GM18508 (cell line): ENCODE results near the gene HNF1A.
"Not testable (repeated sequence)": the region's sequence is repeated elsewhere in the genome, so short reads cannot be mapped to it uniquely, and the experiment has no call there.

ENCODE experiments used
- ATAC-seq: cut with Tn5 transposase; IDR thresholded peaks from one replicate; pipeline ENCODE4 v1.9.1; 2021; ENCODE audit warnings: moderate number of reproducible peaks; ENCODE audit not compliant: insufficient read depth, unreplicated experiment

HNF1A gene

DNA sequence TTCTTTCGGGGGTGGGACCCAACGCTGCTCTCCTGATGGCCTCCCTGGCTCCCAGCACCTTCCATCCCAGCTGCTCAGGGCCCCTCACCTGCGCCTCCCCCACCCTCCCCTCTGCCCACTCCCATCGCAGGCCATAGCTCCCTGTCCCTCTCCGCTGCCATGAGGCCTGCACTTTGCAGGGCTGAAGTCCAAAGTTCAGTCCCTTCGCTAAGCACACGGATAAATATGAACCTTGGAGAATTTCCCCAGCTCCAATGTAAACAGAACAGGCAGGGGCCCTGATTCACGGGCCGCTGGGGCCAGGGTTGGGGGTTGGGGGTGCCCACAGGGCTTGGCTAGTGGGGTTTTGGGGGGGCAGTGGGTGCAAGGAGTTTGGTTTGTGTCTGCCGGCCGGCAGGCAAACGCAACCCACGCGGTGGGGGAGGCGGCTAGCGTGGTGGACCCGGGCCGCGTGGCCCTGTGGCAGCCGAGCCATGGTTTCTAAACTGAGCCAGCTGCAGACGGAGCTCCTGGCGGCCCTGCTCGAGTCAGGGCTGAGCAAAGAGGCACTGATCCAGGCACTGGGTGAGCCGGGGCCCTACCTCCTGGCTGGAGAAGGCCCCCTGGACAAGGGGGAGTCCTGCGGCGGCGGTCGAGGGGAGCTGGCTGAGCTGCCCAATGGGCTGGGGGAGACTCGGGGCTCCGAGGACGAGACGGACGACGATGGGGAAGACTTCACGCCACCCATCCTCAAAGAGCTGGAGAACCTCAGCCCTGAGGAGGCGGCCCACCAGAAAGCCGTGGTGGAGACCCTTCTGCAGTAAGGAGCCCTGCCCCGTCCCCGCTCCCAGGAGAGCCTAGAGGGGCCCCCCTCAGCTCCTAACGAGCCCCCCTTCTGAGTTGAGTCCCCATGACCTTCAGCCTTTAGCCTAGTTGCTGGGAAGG lies at the start of gene HNF1A:
TSS of gene HNF1A (plus strand) at position 248 of the 924 bp plus-strand sequence. CDS start at position 474, 226 bp downstream.
- ATAC-seq: no peak

- ATAC-seq: no peak
Observed at GRCh38 chr12:120928864-120929652, 49.3 kb upstream of the HNF1A start.

DNA sequence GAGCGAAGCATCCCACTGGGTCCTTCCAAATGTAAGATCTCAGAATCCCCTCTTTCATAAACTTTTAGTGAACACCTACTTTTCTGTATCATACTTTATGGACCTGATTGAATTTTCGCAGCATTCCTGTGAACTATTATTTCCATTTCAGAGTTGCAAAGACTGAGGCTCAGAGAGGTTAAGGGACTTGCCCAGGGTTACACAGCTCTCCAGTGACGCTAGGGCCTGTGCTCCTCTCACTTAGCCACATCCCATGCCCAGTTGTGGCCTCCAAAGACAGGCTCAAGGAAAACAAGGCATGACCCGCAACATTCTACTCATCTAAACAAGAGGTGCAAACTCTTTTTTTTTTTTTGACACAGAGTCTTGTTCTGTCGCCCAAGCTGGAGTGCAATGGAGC lies 48.3 kb upstream of the HNF1A start:
- ATAC-seq: no peak

DNA sequence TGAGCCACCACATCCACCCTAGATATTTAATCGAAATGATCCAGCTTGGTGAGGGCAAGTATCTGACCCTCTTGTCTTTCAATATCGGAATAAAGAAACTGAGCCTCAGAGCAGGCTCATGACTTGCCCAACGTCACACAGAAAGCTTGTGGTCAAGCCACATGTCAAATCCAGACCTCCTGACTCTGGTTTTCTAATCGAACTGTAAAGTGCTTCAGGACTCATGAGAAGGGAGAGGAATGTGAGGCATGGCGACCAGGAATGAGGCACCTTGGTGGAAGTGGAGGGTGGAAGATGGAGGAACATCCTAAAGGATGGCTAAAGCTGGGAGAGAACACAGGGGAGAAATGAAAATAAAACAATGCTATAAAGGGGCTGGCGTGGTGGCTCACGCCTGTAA lies 46.3 kb upstream of the HNF1A start:
- no peak for ATAC-seq

DNA sequence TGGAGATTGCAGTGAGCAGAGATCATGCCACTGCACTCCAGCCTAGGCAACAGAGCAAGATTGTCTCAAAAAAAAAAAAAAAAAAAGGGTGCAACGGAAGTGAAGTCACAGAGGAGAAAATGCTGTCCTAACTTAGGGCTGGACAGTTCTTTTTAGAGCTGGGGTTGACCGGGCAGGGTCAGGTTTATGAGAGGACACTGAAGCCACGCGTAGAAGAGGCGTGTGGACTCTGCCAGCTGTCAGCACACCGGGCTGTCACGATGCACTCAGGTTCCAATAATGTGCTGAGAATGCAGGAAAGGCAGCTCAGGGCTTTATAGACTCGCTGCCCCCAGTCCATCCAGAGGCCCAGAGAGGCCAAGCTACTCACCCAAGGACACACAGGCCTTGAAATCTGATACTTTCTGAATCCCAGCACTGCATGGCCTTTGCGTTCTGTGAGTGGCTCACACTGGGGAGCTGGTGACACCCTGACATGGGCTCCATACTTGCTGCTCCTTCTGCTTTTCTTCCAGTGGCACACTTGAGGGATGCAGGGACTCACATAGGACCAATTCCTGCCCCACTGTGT lies 45.3 kb upstream of the HNF1A start:
- ATAC-seq: no peak

DNA sequence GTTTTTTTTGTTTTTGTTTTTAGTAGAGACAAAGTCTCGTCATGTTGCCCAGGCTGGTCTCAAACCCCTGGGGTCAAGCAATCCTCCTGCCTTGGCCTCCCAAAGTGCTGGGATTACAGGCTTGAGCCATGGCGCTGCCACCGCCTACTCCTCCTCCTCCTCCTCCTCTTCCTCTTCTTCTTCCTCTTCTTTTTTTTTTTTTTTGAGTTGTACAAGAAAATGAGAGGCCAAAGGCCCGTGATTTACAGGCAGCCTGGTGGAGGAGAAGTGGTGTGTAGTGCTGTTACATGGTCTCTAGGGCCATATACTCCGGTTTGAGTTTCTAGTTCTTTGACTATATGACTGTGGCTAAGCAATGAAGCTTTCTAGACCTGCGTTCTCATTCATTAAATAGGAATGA lies 44.6 kb upstream of the HNF1A start:
- ATAC-seq: no peak

GRCh38 chr12:120936197-120936596 lies 42.1 kb upstream of the HNF1A start:
- ATAC-seq: no peak

- ATAC-seq: no peak
Observed at GRCh38 chr12:120938496-120938895, 39.8 kb upstream of the HNF1A start.

GRCh38 chr12:120939523-120939922 lies 38.8 kb upstream of the HNF1A start:
- ATAC-seq: no peak

GRCh38 chr12:120940006-120940405 lies 38.3 kb upstream of the HNF1A start:
- ATAC-seq: no peak

DNA sequence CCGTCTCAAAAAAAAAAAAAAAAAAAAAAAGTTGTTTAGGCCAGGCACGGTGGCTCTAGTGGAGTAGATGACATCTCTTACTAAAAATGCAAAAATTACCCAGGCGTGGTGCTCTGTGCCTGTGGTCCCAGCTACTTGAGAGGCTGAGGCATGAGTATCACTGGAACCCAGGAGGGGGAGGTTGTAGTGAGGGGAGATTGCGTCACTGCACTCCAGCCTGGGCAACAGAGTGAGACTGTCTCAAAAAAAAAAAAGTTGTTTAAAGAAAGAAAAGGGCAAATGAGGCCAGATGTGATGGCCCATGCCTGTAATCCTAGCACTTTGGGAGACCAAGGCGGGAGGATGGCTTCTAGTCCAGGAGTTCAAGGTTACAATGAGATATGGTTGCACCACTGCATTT lies 37.5 kb upstream of the HNF1A start:
- no peak for ATAC-seq

DNA sequence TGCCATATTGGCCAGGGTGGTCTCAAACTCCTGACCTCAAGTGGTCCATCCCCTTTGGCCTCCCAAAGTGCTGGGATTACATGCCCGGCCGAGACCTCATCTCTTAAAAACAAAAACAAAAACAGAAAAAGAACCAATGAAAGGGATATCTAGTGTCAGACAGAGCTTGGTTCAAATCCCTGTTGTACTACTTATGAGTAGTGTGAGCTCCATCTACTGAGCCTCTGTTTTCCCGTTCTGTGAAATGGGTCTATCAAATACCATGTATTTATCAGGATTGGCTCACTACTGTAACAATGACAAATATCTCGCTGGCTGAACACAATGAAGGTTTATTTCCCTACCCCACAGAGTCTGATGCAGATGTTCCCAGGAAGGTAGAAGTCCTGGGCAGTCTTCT lies 36.9 kb upstream of the HNF1A start:
- ATAC-seq: no peak

DNA sequence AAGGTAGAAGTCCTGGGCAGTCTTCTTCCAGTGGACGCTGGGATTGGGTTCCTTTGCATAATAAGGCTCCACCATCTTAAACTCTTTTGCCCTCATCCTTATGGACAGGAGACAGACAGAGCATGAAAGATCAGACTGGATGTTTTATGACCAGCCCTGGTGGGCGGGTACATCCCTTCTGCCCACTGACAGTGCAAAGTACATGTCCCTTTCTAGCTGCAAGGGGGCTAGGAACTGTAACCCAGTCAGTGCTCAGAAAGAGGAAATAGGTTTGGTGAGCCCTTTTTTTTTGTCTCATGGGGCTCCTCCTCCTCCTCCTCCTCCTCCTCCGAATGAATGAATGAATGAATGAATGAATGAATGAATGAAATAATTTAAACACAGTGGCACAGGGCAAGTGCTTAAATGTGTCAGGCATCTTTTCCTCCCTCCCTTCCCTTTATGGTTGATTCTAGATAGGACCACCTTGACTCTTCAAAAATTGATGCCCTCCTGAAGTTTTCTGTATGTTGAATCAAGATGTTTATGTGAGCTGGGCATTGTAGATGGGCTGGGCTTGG lies 36.4 kb upstream of the HNF1A start:
- ATAC-seq: no peak

DNA sequence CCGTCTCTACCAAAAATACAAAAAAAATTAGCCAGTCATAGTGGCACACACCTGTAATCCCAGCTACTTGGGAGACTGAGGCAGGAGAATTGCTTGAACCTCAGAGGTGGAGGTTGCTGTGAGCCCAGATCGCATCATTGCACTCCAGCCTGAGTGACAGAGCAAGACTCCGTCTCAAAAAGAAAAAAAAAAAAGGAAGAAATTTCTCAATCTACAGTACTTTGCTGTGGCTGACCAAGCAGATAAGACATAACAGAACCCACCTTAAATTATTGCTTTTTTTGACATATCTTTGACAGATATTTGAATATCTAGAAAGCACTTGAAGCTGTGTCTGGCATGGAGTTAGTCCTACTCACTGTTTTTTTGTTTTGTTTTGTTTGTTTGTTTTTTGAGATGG lies 34.9 kb upstream of the HNF1A start:
- no peak for ATAC-seq

DNA sequence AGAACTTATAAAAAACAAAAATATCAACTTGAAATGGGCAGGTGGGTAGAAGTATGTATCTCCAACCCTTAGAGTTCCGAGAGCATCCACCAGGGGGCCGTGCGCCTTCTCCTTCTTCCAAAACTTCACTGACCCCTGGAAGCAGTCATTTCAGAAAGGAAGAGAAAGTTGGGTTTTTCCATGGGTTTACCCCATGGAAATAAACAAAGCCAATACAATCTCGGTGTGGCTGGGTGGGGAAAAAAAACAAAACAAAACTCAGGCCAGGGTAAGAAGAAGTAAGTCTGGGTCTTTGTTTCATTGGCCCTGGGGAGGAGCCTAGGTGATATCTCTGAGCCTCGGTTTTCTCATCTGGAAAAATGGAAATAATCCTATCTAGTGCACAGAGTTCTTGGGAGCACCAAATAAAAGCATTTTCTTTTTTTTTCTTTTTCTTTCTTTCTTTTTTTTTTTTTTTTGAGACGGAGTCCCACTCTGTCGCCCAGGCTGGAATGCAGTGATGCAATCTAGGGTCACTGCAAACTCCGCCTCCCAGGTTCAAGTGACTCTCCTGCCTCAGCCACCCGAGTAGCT lies 33.6 kb upstream of the HNF1A start:
- ATAC-seq: no peak

- not testable (repeated sequence) for ATAC-seq
Observed at GRCh38 chr12:120945516-120945915, 32.8 kb upstream of the HNF1A start.

- ATAC-seq: not testable (repeated sequence)
Observed at GRCh38 chr12:120950260-120950799, 28.0 kb upstream of the HNF1A start.

DNA sequence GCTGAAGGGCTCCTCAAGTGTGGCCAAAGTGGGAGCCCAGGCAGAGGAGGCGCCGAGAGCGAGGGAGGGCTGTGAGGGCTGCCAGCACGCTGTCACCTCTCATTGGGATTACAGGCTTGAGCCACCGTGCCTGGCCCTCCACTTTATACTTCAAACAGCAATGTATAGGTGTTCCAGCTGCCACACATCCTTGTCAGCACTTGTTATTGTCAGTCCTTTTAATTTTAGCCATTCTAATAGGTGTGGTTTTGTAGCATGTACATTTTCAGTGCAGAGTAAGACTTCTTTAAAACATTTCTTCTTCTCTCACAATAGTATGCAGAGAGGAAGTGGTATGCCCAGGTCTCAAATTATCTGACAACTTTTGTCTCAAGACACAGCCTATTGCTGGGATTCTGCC lies 27.5 kb upstream of the HNF1A start:
- no peak for ATAC-seq

DNA sequence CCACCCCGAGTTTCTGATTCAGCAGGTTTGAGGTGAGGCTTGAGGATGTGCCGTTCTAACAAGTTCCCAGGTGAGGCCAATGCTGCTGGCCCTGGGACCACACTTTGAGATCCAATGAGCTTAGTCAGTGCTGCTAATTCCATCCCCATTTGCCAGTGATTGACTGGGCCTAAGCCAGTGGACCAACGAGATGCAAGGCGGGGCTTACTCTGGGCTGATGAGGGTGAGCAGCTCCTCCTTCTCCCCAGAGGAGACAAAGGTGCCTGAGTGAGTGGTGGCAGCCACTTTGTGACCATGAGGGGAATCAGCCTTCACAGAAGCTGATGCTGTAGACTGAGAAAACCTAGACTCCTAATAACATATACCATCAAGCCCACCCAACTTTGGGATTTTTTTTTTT lies 23.1 kb upstream of the HNF1A start:
- no peak for ATAC-seq
